Activated CD4-positive, alpha-beta T cell treated with anti-CD3 and anti-CD28 coated beads for 48 hours (primary cell): ENCODE measurements around the gene ALG12.

Experiments used
- DNase-seq: peaks from one replicate; pipeline ENCODE4 v3.0.0-alpha.2; 2020

The ALG12 gene

GRCh38 chr22:49957826-49958365 is 39.7 kb upstream of the ALG12 start:
- DNase-seq = no peak

GRCh38 chr22:49956914-49957825 is 38.9 kb upstream of the ALG12 start:
- DNase-seq = no peak

GRCh38 chr22:49956418-49956770 is 38.2 kb upstream of the ALG12 start:
- DNase-seq = no peak

GRCh38 chr22:49955581-49956417 is 37.6 kb upstream of the ALG12 start:
- no peak for DNase-seq

- DNase-seq = no peak
These were observed 36.8 kb upstream of the ALG12 start for GRCh38 chr22:49954991-49955580.

DNA sequence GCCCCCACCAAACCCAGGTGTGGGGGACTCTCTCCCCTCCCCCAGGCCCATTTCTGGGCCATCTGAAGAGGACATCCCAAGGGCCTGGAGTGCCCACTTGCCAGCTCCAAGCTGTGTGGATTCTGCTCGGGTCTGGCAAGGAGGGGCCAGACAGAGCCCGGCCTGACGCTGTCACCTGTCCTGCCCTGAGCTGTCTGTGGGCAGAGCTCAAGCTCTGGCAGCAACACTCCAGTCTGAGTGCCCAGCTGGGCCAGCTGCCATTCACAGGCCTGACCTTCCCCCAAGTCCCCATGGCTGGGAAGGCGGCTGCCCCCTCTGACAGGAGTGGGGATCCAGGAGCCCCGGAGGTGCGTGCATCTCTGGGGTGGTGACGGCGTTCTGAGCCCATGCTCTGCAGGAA is 36.1 kb upstream of the ALG12 start:
- no peak for DNase-seq

DNA sequence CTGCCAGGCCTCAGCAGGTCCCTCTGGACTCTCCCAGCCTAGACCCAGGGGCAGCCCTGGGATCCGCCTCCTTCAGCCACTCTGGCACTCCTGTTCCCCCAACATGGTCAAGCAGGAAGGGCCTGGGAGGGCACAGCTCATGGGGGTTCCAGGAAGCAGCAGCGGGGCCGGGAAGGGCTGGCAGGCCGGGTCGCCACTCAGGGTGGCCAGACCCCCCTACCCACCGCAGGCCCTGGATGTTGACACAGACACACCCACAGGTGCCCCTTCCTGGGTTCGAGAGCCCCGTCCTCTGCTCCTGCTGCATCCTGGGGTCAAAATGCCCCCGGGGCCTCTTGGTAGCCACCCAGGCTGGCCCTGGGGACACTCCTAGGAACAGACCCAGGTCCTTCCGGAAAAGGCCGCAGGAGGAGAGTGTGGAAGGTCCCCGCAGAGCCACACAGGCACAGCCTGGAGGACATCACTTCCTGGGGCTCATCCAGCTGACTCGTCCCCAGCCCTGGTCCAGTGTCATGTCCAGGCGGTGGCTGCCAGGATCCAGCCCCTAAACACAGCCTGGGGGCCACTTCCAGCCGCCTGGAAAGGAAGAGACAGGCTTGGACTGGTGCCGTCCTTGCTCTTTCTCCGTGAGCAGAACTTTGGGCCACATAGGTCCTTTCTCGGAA is 35.6 kb upstream of the ALG12 start:
- DNase-seq = no peak

GRCh38 chr22:49953027-49953679 is 34.9 kb upstream of the ALG12 start:
- DNase-seq = no peak

- DNase-seq = no peak
These were observed 34.0 kb upstream of the ALG12 start for GRCh38 chr22:49951986-49952896.

GRCh38 chr22:49951678-49951985 is 33.4 kb upstream of the ALG12 start:
- no peak for DNase-seq

DNA sequence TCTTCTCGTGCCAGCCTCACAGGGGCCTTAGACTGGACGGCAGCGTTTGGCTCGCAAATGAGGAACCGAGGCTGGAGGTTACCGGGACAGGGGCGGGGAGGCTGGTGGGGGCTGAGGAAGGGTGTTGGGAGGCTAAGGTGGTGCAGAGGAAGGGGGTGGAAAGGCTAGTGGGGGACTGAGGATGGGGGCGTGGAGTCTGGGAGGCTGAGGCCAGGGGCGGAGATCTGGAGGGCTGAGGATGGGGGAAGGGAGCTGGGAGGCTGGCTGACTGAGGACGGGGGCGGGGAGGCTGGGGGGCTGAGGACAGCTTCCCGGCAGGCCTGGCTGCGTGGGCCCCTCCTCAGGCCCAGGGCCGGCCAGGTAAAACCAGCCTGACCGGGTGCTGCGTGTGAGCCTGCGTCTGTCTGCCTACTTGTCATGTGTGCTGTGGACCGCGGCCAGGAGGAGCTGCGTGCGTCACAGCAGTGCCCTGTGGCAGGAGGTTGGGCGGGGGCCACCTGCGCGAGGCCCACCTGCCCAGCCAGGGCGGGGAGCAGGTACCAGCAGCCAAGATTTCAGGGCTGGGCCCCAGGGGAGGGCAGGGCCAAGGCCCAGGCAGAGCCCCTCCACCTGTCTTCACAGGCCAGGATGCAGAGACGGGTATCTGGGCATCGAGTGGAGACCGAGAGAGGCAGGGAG is 32.9 kb upstream of the ALG12 start:
- DNase-seq = no peak

DNA sequence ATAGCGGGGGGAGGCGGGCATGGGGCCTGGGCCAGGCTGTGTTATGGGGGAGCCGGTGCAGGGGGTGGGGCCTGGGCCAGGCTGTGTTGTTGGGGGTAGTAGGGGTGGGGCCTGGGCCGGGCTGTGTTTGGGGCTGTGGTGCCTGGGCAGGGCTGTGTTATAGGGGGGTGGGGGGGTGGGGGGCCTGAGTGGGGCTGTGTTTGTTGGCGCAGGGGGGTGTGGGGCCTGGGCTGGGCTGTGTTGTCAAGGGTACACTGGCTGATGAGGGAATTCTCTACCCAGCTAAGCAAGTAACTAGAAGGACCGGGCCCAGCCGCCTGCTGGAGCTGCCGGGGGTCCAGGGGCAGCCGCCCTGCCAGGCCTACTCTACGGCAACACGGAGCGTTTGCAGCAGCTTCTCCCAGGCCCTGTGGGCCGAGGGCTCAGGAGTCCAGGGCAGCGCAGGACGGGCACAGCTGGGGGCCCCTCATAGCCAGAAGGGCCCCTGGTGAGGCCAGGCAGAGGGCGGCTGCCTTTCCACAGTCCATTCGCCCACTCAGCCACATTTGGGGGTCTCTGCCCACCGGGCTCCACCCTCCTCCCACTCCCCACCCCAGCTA is 32.3 kb upstream of the ALG12 start:
- no peak for DNase-seq

GRCh38 chr22:49949914-49950292 is 31.7 kb upstream of the ALG12 start:
- DNase-seq = no peak

DNA sequence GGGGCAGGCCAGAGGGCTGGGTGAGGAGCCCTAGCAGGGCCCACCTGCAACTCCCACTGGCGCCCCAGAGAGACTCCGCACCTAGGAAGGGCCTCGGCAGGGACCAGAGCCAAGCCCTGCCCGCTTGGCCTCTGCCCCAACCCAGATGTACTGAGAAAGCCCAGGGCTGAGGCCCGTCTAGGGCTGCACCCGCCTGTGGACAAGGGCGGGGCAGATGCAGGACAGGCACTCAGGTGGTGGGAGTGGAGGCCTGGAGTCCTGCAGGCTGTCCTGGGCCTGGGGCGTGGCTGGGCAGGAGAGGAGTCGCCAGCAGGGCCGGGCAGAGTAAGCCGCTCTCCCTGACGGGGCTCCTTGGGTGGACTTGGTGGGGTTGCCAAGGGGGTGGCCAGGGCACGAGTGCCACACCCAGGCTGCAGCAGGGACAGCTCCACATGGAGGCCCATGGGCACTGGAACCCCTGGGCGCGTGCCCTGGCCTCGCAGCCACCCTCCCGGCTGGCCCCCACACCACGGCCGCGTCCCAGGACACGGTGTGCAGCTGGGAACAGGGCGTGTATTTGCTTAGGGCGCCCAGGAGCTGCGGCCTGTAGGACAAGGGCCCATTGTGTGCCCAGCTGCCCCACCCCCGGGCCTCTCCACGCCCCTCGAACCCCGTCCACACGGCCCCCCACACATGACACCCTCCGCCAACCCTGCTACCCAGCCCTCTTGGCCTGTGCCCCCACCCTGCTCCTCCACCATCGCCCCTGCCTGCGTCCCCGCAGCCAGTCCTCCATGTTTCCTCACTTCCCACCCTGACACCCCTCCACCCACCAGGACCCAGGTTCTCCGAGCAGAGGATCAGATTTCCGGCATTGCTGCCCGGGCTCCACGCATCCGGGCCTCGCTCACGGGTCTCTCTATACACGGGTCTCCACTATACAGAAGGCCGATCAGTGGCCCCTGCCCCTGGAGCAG is 31.0 kb upstream of the ALG12 start:
- DNase-seq = no peak

DNA sequence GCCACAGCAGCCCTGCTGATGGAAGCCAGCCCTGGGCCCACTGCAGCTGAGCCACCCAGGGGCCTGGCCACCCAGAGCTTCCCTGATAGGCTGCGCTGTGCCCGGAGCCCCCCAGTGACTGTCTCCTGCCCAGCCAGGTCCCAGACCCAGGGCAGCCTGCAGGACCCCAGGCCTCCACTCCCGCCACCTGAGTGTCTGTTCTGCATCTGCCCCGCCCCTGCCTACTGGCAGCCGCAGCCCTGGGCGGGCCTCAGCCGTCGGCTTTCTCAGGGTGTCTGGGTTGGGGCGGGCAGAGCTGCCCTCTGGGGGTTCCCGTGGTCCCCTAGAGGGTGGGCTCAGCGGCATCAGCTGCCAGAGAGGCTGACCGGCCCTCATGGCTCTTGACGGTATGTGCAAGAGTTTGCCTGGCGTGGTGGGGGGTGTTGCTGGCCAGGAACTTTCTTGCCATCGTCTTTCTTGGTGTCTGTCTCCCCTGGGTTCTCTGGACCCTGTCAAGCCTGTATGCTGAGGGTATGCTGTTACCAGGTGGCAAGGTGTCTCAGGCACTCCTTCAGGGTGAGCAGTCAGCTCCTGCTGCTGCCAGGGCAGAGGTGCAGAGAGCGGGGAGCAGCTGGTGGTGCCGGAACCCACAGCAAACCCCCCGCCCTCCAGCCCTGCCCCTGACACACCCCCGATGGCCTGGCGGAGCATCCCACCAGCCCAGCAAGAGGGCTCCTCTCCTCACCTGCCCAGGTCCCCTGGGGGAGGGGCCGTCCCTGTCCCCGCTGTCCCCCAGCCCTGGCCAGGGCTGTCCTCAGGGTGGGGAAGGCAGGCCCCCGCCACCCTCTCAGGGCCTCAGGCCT is 30.1 kb upstream of the ALG12 start:
- DNase-seq = no peak

GRCh38 chr22:49947296-49947622 is 29.0 kb upstream of the ALG12 start:
- no peak for DNase-seq

GRCh38 chr22:49946612-49947295 is 28.5 kb upstream of the ALG12 start:
- DNase-seq = no peak
